Activated gamma-delta T cell treated with Interleukin-2 at 50 U/mL for 16 hours (primary cell): ENCODE results near the gene NRP1.
"Not testable (repeated sequence)": the region's sequence is repeated elsewhere in the genome, so short reads cannot be mapped to it uniquely, and the experiment has no call there.

Source experiments
- DNase-seq: peaks from one replicate; pipeline ENCODE4 v3.0.0-alpha.2; 2020

The NRP1 gene

DNA sequence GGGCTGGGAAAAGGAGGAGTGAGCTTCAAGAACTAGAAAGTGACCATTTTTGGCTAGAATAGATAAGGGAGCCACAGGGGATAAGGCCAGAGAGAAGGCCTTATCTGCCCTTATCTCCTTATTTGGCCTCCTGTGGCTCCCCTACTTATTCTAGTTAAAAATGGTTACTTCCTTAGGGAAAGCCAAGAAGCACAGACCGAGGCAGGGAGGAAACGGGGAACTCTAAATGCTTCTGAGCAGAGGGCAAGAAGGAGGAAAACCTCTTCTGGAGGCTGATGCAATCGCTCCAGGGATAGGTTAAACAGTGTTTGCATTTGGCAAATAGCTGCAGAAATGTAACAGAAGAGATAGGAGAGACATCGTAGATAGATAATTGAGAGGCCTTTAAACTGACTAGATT, 18.6 kb downstream of the NRP1 start:
- no peak for DNase-seq

DNA sequence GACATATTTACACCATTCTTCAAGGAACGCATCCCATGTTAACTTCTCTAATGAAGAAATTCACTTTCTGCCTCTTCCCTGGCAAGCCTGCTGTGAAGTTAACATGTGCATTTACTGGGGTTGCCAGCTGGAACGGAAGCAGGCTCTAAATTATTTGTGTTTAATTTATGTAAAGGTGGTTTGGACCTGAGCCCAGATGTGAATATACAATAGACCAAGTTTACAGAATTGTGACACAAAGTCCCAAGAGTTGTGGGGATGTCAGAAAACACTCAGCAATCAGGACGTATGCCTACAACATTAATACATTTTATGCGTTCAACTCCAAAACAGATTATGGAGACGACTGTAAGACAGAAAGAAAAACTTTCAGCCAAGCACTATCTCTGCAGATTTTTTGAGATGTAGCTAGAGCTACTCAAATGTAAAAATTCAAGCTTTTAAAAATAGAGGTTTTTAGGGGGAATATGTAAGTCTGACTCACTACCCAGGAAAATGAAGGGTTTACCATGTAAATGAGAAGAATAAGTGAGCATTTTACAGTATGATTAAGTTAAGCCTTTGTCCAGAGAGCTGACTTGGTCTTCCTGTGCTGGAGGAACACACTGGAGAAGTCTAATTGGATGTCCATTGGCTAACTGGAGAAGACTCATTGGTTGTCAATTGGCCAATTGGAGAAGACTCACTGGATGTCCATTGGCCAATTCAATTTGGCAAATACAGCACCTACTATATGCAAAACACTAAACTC, 19.5 kb downstream of the NRP1 start:
- no peak for DNase-seq

DNA sequence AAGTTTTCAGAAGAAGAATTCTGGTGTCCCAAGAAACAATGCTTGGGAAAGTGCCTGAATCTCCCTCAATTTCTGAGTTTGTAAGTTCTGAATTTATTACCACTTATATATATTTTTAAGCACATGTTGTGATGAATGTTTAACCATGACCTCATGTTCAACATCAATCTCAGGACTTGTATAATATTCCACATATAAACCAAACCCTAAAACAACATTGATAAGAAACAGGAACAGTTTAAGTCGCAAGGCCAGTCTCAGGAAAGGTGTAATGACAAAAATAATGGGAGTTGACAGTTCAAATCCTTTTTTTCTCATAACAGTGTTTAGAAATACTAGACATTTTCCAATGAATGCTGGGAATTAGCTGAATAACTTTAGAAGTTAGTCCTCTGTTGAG, 22.8 kb downstream of the NRP1 start:
- DNase-seq: no peak

DNA sequence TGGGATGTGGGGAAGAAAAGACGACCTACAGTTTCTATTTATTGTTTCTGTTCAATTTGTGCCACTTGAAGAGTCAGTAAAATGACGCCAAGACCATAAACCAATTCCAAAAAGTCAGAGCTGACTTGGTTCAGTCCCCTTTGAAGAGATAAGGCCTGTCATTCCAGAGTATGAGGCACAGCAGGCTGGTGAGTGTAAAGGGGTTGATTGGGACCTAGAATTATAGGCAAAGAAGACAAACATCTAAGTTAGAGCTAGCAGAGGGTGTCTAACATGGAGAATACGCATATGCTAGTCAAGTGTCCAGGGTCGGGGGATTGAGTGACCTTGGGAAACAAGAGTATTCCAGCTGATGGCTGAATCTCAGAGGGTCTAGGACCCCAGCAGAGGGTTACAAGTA, 23.6 kb downstream of the NRP1 start:
- DNase-seq: no peak

DNA sequence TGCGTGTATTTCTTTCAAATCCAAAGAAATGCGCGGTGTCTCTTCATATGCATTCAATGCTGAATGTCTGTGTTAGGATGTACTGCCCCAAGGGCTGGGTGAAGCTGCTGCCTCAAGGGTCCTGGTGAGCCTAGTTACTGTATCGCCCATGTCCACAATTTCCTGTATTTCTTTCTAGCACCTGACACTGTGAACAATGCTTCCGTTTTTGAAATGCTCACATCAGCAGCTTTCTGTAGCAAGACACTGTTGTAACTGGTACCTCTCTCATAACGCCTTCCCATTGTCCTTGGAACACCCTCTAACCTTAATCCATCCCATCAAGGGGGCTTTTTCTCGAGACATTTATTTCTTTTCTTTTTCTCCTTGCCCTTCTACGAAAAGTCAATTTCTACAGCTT, 25.1 kb downstream of the NRP1 start:
- DNase-seq: no peak

DNA sequence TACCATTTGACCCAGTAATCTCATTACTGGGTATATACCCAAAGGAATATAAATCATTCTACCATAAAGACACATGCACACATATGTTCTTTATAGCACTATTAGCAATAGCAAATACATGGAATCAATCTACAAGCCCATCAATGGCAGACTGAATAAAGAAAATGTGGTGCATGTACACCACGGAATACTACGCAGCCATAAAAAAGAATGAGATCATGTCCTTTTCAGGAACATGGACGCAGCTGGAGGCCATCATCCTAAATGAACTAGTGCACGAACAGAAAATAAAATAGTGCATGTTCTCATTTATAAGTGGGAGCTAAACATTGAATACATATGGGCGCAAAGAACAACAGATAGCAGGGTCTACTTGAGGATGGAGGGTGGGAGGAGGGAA, 26.6 kb downstream of the NRP1 start:
- DNase-seq: no peak

DNA sequence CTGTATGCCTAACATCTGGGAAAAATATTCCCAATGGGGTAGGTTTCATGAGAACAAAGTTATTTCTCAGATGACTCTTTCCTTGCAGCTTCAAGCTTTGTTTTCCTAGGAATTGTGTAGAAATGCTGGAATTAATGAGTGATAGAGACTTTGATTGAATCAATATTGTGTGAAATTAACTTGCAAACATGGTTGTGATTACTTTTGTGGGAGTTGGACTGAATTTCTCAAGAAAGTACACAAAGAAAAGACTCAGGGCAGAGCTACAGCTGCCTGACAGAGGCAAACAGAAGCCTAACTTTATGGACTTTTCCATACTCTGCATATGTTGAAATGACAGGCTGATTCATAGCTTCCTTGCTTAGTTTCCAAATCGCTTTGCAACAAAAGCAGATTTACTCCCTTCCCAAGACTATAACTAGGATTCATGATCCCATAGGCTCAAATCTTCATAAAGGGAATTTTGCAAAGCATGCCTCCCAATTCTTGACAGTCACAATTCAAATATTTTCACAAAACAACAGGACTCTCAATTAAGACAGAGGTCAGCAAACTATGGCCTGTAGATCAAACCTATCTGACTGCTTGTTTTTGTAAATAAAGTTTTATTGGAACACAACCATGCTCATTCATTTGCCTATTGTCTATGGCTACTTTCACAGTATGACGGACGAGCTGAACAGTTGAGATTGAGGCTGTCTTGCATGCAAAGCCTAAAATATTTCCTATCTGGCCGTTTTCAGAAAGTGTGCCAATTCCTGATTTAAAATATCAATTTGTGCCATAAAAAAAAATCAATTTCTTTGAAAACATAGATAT, 27.6 kb downstream of the NRP1 start:
- no peak for DNase-seq

DNA sequence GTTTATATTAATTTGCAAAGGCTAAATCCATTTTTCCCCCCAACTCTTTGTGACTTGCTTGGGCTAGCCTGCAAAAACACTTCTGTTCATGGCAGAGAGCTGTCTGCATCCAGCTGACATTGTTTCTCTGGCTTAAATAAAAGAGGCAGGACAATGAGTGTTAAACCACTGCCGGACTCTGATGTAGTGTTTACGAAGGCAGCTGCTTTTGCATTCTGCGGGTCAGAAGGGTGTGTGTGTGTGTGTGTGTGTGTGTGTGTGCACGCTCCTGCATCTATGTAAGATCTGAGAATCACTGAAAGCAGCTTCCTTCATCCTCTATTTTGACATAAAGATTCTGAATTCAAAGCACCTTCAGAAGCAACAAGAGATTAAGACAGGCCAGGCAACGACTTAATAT, 28.3 kb downstream of the NRP1 start:
- DNase-seq: no peak

DNA sequence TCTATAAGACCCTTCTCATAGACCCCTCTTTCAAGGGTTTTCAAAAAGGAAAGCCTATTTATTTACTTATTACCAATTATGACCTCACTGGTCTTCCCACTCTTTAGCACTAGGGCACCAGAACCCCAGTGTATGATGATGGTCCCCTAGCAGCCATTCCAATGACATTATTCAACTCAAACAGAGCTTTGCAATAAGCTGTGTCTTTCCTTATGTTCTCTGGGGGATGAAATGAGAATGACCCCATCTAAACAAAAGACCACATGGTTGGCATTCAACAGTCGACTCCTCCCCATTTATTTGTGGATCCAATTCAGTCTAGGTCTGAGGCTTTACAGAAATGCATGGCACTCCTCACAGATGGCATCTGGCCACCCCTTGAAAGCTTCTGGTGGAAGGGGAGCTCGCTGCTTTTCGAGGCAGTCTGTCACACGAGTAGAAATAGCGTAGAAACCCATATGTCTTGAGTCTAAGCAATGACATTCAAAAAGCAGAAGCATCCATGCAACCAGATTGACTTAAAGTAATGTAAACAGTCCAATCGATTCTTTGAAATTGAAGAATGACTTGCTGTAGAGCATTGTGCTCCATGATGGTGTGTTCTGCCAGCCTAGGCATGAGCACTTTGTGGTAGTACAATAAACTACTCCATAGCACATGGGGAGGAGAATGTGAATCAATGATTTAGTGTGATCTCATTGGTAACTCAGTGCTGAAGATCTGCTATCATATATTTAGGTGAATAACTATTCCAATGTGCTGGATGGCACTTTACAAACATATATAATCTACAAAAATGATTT, 29.8 kb downstream of the NRP1 start:
- no peak for DNase-seq

DNA sequence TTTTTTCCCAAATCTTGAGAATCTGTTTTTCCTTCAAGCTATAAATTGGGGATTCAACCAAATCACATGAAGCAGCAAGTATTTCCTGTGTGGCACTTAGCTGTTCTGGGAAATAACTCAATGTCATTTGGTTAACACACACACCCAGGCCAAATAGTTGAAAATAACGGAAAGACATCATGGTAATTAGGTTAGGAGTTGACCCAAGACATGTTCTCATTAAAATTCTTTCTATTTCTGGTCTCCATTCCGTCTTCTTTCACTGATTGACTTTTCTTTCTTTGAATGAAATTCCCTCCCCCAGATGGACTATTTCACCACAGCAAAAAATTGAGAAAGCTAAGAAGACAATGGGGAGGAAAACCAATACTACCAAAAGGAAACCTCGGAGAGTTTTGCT, 30.5 kb downstream of the NRP1 start:
- no peak for DNase-seq

DNA sequence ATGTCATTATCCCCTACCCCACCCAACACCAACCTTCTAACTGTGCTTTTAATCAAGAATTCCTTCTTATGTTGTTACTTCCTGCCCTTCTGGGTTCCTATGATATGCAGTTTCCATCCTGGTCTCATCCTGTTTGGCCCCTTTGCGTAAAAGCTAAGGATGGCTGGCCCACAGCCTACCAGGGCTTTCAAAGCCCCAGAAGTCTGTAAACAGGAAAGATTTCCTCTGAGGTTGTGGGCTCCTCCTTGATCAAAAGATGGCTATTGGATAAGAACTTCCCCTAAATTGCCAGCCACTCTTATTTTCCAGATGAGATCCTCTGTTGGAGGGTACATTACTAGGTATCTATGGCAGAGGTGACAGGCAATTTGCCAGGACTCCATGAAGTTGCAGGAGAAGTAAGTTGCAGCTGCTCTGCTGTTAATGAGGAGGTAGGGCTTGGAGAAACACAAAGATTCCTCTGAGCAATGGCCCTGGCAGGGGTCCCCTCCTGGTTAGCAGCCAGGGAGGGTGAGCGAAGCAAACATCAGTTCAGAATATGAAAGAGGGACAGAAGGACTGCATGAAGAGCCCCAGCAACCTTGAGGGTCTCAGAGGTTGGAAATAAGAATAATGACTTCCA, 32.1 kb downstream of the NRP1 start:
- no peak for DNase-seq

DNA sequence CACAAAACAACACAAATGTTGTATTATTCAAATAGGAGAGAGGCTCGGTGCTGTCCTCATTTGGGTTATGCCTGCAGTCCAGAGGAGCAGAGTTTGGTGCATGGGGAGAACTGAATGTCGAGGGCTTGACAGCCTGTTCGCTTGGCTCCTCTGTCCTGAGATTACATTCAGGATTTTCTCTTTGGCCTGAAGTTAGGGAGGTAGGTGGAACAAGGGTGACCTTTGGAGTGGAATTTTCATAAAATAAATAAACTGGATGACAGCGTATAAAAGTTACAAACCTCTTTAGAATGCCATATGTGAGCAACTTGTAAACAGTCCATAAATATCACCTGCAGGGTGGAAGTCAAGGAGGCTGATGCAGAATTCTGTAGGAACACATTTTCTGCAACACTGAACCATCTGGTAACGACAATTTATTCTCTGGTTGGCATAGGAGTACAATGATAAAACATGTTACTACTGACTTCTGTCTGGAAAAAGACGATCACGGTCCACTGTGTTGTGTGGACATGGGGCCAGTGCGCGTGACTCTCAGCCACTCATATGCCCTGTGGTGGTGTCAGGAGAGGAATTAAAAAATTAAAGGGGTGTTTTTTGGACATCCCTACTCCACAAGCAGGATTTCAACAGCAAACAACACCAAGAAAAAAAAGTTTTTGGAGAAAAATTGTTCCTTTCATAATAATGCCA, 33.2 kb downstream of the NRP1 start:
- no peak for DNase-seq

DNA sequence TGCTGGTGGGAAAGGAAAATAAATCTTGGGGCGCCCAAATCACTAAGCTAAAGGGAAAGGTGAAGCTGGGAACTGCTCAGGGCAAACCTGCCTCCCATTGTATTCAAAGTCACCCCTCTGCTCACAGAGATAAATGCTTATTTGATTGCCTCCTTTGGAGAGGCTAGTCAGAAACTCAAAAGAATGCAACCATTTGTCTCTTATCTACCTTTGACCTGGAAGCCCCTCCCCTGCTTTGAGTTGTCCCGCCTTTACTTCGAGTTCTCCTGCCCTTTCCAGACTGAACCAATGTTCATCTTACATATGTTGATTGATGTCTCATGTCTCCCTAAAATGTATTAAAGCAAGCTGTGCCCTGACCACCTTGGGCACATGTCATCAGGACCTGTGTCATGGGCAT, 33.9 kb downstream of the NRP1 start:
- not testable (repeated sequence) for DNase-seq

DNA sequence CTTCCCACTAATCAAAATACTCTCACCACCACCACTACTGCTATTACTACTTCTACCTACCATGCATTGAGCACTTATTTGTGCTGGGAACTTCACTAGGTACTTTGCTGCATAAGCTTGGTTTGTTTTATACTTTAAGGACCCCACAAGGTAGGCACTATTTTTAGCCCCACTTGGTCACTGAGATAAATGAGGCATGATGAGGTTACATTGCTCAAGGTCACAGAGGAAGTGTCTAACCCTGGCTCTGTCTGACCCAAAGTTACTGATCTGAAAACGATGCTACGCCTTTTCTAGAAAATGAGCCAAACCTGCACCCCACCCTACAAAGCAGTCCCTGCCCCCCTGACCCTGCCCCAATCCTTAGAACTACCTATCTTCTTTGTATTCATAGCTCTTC, 35.6 kb downstream of the NRP1 start:
- no peak for DNase-seq

DNA sequence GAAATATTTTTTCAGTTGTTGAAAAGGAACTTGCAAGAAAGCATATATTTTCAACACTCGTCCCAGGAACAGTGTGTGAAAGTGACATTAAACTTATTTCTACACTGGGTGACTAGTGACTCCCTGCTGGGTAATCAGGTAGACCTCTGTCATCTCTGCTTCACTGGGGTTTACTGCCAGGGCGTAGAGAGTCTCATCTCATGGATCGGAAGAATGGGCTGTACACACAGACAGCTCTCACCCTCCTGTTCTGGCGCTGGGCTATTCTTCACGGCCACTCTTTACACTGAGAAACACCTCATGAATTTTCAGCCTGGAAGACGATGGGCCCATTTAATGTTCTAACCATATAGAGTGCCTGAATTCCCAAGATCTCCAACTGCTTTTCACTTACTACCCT, 36.4 kb downstream of the NRP1 start:
- DNase-seq: no peak

DNA sequence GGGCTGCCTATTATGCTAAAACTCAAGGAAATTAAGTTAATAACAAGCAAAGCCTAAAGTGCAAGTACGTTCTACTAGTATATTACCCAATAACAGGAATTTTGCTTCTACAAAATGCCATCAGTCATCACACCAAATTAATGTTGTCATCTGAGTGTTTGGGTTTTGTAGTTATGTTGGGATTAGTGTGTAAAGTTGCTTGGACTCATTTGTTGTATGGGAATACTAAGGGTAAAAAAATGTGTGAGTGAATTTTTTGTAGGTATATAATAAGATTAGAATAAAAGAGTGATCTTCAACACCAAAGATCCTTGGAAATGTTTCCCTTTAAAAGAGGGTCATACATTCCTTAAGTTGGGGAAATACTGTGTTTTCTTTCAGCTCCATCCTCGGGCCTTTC, 38.6 kb downstream of the NRP1 start:
- no peak for DNase-seq

DNA sequence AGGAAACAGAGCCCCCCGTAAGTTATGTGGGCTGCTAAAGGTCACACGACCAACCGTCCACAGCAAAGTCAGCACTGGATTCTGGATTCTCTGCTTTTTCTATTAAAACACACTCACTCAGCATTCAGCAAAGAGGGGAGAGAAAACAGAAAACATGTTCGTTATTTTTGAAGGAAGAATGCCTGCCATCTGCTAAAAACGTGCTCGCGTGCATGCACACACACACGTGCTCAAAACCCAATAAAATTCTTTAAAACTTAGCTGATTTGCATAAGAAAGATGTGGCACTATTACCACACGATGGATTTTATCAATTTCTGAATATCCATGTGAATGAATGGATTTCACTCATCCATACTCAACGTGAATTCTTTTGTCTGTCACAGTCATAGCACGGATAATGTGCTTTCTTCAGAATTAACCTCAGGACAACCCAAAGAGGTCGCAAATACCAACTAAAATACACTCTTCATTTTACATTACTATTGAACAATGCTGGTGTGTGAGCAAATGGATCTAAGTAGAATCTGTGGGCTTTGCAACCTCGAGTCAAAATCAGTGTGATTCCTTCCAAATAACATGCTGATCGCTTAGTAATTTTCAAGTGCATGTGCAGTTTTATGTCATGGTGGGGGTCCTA, 40.8 kb downstream of the NRP1 start:
- DNase-seq: no peak

DNA sequence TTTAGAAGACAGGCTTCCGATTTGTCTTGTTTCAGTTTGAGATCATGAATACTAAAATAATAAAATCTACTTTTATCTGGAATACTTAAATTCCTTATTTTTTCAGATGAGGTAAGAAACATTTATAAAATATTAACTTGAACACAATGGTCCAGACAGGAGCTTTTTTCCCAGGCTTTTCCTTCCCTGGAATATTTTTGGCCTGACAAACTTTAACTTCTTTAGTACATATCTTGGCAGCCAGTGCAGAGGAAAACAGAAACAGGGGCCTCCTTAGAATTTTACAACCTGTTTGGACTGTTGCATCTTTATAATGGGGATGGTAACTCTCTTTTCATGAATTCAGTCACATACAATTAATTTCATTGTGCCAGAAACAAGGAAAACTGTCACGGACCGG, 41.4 kb downstream of the NRP1 start:
- DNase-seq: no peak

DNA sequence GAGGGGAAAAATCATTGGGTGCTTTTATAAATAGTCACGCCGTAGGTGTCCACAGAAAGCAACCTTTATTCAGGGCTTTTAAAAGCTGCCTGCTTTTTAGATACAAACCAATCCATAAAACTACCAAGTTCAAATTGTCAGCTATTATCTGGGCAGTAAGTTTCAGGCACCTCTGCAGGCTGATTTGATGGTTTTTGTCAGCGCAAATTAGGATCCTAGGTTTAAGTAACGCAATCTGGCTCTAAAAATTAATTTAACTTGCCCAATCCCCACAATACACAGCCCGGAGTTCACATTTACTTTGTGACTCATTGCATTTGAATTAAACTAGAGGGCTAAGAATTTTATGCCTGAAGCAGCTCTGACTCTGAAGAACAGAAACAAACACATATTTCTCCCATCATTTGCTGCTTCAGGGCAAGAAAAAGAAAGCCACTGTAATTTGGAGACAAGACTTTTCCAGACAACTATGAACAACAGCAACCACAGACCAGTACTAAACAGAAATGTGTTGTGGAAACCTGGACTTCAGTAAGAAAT, 43.3 kb downstream of the NRP1 start:
- DNase-seq: no peak

DNA sequence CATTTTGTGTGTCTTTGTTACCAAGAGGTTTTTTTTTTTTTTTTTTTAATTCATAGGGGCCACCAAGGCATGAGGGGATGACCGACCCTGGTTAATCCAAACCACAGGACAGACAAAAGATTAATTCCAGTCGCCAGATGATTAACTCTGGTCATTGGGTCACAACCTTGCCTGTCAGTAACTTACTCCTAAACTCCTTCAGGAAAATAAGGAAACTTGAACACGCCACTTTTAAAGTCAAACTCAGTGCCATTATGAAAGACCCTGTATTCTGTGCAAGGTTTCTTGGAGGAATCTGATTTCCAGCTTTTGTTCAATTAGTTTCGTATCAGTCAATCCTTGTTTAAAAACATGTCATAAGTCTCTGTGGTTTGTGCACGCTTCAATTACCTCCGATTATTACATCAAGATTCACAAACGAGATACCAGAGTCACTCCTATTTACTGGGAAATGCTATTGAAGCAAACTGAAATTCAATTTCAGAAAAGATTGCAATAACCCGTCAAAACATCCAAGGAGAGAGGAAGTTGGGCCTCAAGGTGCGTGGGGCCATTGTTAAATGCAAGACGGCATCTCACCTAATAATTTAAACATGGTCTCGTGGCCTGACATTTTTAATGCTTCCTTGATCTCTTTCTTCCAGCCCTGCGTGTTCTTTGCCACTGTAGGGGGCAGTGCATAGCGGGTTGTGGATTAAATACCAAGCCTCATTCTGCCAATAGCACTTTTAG, 44.0 kb downstream of the NRP1 start:
- no peak for DNase-seq

DNA sequence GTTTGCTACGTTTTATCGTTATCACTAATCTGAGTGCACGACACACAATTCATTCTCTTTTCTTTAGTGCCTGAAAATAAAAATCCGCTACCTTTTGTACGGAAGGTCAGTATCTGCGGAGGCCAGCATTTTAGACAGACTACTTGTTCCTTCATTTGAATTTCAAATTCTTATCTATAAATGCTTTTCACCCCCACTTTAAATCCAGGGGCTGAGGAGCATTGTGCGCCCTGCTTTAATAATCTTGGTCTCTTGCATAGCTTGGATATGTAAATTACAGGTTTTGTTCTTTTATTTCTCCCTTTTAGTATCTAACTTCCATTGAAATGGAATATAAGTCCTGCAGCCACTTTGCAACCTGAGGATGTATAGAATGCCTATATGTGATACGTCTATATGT, 44.7 kb downstream of the NRP1 start:
- DNase-seq: no peak
